Kidney glomerular epithelial cell (primary cell): ENCODE data around the gene GPR21.

ENCODE experiments used
- DNase-seq: peaks from one replicate; lab custom pipeline; 2025; lab: John Stamatoyannopoulos, UW

The GPR21 gene

GRCh38 chr9:123033352-123033751, at the start of gene GPR21:
GPR21 (plus strand) TSS chr9:123033667; CDS start chr9:123034567, 900 bp downstream.
- no peak for DNase-seq

- DNase-seq: no peak
Observed at GRCh38 chr9:122986010-122986409, 47.5 kb upstream of the GPR21 start.

- no peak for DNase-seq
Observed at GRCh38 chr9:122988141-122988540, 45.3 kb upstream of the GPR21 start.

DNA sequence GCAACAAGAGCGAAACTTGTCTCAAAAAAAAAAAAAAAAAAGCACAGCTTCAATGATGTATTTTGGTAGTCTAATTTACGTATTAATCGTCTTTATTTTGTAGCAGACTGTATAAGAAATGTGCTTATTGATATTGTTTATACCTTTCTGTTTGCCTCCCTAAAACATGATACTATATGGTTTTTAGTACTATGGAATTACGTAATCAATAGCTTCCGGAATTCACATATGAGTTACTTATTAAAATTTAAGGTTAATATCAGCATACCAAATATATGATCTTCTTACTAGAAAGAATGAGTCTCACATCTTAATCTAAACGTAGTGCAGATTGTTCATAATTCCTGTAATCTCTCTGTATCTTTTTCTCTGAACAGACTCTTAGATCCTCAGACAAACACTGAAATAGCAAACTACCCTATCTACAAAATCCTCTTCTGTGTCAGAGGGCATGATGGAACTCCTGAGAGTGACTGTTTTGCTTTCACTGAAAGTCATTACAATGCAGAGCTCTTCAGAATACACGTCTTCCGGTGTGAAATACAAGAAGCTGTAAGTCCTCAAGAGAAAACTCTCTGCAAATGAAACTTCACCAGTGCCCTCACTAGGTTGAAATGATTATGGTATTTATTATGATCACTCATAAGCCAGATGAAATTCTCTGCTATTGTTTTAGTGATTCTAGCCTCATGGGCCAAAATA, 44.4 kb upstream of the GPR21 start:
- no peak for DNase-seq

DNA sequence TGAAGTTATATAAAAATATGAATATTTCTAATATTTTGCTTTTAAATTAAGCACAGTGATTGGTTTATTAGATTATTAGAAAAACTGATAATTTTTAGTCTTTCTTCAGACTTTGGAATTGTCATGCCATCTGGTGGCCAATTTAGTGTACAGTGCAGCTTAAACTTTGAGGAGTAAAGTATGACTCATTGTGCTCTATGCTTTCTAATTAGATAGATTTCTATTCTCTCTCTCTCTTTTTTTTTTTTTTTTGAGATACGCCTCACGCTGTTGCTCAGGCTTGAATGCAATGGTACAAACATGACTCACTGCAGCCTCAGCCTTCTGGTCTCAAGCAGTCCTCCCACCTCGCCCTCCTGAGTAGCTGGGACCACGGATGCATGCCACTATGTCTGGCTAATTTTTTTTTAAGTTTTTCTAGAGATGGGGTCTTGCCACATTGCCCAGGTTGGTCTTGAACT, 42.1 kb upstream of the GPR21 start:
- peak; percentile 87 for DNase-seq

- no peak for DNase-seq
Observed at GRCh38 chr9:122996586-122996985, 36.9 kb upstream of the GPR21 start.

DNA sequence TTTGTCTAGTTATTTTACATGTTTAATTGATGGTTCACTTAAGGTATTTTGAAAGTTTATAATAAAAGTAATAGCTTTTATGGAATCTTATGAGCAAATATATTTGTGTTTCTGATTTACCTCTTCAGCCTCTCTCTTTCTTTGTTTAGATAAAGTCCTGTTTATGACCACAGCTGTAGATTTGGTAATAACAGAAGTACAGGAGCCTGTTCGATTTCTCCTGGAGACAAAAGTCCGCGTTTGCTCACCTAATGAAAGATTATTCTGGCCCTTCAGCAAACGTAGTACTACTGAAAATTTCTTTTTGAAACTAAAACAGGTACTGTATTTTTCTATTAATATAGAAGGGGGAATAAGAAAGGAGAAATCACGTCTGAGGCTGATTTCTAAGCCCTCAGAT, 35.0 kb upstream of the GPR21 start:
- no peak for DNase-seq

DNA sequence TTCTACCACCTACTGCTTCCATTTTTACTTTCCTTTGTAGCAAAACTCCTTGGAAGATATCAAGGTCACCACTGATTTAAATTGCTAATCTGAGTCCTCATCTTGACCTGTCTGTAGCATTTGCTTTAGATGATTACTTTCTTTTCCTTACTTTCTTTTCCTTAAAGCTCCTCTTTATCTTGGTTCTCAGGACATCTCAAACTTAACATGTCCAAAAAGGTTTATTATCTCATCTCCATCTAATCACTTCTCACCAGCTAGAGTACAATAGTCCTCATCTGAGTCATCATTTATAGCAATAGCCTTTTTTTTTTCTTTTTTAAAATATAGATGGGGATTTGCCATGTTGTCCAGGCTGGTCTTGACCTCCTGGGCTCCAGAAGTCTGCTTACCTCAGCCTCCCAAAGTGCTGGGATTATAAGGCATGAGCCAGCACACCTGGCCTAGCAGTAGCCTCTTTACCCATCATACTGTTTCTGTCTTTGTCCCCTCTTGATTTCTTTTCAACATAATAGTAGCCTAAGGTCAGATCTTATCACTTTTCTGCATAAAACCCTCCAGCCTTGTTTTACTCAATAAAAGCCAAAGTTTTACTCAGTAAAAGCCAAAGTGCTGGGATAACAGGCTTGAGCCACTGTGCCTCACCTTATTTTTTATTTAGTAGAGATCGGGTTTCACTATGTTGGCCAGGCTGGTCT, 32.9 kb upstream of the GPR21 start:
- DNase-seq: no peak

DNA sequence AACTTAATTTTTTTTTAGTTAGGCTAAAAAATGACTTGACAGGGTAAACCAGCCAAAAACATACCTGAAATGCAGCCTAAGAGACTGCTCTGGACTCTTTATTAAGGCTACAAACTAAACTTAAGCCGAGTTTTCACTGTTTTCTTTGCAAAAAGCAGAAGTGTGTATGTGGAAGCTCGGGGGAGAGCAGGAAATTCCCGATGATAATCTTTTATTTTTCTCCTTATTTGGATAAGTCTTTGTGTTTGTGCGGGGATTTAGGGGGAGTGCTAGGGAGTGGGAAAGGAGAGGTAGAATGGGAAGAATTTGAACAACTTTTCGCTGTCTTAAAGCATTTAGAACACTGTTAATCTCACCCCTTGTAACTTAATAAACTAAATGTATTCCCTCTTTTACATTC, 30.7 kb upstream of the GPR21 start:
- DNase-seq: peak; percentile 32

DNA sequence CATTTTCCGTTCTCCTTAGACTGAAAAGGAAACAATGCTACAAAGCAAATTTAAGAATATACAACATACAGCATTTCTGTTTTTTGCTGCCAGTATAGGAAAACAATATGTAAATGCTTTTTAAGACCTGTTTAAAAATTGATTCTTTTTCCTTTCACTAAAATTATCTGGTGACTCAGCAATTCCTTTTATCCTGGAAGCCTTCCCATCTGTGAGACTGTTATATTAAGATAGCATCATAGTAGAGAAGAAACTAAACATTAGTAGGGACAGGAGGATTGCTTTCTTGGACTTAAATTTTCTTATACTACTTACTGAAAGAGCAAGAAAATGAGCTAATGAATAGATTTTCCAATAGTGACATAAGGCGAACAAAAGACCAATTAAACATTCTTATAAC, 30.0 kb upstream of the GPR21 start:
- DNase-seq: no peak

- no peak for DNase-seq
Observed at GRCh38 chr9:123005964-123006363, 27.5 kb upstream of the GPR21 start.

DNA sequence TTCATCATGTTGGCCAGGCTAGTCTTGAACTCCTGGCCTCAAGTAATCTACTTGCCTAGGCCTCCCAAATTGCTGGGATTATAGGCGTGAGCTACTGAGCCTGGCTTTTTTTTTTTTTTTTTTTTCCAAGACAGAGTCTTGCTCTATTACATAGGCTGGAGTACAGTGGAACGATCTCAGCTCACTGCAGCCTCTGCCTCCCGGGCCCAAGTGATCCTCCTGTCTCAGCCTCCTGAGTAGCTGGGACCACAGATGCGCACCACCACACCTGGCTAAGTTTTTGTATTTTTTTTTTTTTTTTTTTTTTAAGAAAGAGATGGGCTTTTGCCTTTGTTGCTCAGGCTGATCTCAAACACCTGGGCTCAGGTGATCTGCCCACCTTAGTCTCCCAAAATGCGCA, 26.2 kb upstream of the GPR21 start:
- DNase-seq: no peak

DNA sequence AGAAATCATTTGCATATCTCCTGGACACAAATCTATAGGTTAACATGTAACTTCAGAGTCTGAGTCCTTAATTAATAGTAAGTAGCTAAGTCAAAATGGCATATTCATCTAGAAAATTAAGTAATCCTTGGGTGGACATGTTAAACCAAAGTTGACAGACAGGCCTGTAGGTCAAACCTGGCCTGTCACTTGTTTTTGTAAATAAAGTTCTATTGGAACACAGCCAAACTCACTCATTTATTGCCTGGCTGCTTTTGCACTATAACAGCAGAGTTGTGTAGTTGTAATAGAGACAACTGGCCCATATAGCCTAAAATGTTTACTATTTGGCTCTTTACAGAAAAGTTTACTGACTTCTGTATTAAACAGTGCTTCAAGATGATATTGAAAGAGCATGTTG, 24.6 kb upstream of the GPR21 start:
- no peak for DNase-seq

DNA sequence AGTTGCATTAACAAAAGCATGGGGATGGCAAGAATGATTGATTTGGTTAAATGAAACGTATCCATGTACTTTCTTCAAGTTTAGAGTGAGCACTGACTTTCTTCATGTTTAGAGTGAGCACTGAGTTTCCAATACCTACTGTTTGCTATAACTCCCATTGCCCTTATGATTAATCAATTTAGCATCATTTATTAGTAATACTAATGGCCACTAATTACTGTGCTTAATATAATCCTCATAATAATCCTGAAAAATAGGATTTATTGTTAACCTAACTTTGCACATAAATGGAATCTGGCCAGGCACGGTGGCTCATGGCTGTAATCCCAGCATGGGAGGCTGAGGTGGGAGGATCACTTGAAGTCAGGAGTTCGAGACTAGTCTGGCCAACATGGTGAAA, 22.1 kb upstream of the GPR21 start:
- no peak for DNase-seq

- DNase-seq: no peak
Observed at GRCh38 chr9:123011878-123012528, 21.5 kb upstream of the GPR21 start.

GRCh38 chr9:123016631-123017030, 16.8 kb upstream of the GPR21 start:
- no peak for DNase-seq

DNA sequence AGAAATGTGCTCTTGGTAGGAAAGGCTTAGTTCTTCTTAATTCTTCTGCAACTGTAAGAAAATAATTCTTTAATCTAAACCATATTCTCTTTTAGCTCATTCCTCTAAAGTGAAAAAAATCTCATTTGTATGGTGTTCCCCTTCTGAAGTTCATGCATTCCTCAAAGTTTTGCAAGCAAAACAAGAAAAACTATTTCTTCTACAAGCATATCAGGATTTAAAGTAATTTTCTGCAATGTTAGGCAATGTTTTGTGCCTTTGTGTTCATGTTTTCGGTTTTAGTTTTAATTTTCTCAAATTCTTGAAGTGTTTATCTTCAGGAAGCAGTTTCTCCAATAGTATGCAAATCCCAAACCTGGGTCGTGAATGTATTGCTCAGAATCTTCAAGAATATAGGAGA, 12.7 kb upstream of the GPR21 start:
- no peak for DNase-seq

DNA sequence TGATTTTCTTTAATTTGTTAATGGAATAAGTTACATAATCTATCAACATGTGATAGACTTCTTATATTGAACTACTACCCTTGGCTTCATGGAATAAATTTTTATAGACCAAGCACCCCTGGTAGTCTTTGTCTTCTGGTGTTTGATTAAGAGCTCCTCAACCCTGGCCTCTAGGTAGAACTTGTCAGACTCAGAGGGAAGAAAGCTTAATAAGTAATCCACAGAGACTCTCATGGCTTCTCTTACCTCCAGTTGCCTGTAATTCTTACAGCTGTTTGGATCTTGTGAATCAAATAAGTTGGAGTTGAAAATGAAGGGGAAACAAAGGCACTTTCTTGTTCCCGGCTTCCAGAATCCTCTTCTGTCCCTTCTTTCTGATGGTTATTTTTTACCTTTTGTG, 7.0 kb upstream of the GPR21 start:
- no peak for DNase-seq

- no peak for DNase-seq
Observed at GRCh38 chr9:123027517-123027916, 6.0 kb upstream of the GPR21 start.

GRCh38 chr9:123028136-123028535, 5.3 kb upstream of the GPR21 start:
- no peak for DNase-seq

GRCh38 chr9:123028973-123029372, 4.5 kb upstream of the GPR21 start:
- DNase-seq: no peak

- no peak for DNase-seq
Observed at GRCh38 chr9:123031963-123032362, 1.5 kb upstream of the GPR21 start.
